GM12873 (cell line): ENCODE measurements around the gene NHLRC3.
A peak's percentile ranks its signal among the peaks of the same experiment; 100 is the strongest.

Experiments
- TF ChIP-seq, protein P1 (sequence below): IDR thresholded peaks from 2 replicates; pipeline ENCODE4 v1.5.1; 2012; ENCODE audit warnings: low read depth, mild to moderate bottlenecking, moderate library complexity, low read length, control low read depth; ENCODE audit not compliant: insufficient read depth; ENCODE audit errors: missing control alignments

Gene NHLRC3

DNA sequence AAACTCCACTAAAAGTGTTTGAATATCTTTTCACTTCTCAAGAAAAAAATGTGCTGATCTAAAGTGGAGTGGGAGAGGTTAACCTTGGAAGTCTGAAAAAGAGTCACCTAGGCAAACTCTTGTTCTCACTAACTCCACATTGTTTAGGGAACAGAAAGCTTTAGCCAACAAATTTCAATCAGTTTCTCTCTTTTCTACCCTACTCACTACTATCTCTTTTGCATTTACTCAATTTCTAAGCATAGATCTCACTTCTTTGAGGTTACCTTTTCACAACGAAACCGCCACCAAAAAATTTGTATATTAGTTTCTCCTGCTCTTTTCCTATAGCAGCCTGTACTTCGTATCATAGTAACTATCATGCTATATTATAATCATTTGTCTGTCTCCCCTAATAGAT is 6.3 kb downstream of the NHLRC3 start:
- TF ChIP-seq, protein P1, sequence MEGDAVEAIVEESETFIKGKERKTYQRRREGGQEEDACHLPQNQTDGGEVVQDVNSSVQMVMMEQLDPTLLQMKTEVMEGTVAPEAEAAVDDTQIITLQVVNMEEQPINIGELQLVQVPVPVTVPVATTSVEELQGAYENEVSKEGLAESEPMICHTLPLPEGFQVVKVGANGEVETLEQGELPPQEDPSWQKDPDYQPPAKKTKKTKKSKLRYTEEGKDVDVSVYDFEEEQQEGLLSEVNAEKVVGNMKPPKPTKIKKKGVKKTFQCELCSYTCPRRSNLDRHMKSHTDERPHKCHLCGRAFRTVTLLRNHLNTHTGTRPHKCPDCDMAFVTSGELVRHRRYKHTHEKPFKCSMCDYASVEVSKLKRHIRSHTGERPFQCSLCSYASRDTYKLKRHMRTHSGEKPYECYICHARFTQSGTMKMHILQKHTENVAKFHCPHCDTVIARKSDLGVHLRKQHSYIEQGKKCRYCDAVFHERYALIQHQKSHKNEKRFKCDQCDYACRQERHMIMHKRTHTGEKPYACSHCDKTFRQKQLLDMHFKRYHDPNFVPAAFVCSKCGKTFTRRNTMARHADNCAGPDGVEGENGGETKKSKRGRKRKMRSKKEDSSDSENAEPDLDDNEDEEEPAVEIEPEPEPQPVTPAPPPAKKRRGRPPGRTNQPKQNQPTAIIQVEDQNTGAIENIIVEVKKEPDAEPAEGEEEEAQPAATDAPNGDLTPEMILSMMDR: no peak

DNA sequence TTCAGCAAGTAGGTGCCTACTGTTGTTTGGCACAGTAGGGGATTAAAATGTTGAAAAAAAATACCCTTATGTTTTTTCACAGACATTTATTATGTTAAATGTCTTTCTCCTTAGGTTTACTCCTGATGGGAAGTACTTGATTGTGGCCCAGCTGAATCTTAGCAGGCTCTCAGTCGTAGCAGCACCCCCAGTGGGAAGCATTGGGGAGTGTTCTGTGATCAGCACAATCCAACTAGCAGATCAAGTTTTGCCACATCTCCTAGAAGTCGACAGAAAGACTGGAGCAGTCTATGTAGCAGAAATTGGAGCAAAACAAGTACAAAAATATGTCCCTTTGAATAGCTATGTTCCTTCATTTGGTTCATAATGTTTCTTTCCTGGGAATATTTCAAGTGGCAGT is 9.3 kb downstream of the NHLRC3 start:
- TF ChIP-seq, protein P1: no peak

DNA sequence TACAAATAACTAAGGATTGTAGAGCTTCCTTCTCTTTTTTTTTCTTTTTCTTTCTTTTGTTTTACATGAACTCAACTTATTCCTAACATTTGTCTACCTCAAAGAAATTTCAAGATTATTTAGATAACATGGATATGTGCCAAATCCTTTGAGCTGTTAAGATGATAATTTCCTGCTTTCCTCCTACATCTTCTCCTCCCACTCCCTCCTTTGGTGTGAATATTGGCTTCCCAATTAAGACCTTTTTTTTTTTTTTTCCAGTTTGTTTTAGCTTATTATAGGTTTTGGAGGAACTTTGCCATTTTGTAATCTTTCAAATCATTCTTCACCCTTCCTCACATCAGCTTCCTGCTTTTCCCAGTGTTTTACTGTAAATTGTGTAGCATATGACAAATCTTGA is 10.6 kb downstream of the NHLRC3 start:
- TF ChIP-seq, protein P1: no peak

DNA sequence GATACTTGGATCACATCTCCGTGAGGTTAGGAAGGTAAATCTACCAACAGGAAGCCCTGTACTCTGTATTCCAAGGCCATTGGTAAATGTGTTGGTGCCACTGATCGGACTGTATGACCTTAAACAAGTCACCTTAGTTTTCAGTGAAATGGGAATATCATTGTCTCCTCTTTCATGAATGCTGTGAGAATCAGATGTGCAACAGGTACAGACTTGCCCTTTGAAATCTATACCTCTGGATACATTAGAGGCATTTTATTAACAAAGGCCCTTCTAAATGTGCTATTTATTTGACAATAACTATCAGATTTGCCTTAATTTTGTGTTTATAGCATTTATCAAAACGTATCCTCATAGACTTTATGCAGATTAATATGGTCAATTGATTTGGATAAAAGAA is 11.0 kb downstream of the NHLRC3 start:
- TF ChIP-seq, protein P1: no peak

DNA sequence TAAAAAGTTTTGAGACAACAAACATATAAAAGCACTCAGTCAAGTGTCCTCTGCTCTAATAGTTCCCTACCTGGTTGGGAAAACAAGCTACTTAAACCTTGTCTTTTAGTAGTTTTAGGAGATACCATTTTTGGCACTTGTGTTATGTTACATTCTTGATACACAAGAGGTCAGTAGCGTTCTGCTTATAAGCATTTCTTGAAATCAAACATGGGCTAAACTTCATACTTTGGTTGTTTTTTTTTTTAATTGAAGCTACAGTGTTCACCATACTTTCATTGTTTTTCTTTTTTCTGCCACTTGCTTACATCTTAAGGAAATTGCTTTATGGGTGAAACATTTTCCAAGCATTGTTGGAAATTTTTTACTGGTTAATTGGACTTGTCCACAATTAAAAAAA is 12.9 kb downstream of the NHLRC3 start:
- TF ChIP-seq, protein P1: peak; percentile 49

DNA sequence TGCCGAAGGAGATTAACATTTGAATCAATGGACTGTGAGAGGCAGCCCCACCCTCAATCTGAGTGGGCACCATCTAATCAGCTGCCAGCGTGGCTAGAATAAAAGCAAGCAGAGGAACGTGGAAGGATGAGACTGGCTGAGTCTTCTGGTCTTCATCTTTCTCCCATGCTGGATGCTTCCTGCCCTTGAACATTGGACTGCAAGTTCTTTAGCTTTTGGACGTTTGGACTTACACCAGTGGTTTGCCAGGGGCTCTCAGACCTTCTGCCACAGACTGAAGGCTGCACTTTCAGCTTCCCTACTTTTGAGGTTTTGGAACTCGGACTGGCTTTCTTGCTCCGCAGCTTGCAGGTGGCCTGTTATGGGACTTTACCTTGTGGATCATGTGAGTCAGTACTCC is 14.7 kb downstream of the NHLRC3 start:
- TF ChIP-seq, protein P1: no peak

DNA sequence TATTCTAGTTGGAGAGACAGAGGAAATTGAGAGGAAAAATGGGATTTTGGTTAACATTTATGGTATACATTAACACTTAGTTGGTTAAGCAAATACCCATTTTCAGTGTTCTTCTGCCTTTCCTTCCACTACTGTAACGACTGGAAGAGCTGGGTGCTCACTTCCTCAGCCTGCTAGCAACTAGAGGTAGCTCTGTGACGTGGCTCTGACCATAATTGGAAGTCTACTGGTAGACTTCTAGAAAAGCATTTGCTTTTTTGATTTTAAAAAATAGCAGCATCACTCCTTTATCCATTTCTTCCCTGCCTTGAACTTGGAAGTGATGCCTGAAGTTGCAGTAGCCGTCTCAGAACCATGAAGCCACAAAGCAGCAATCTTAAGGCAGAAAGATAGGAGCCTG is 15.9 kb downstream of the NHLRC3 start:
- TF ChIP-seq, protein P1: no peak
